Activated CD4-positive, alpha-beta T cell treated with anti-CD3 and anti-CD28 coated beads, Interleukin-2, Interleukin-4, amounts not matched to agents 100 ng/mL and 50 ng/mL, durations not matched to agents 16 hours and 8 hours (primary cell): ENCODE data around the gene RSRP1.

Experiments used
- DNase-seq: peaks from one replicate; pipeline ENCODE4 v3.0.0-alpha.2; 2020; ENCODE audit warnings: low spot score

RSRP1 gene

GRCh38 chr1:25217598-25218232, 29.5 kb downstream of the RSRP1 start:
- no peak for DNase-seq

GRCh38 chr1:25217015-25217414, 30.2 kb downstream of the RSRP1 start:
- DNase-seq, result no peak

GRCh38 chr1:25216123-25216522, 31.1 kb downstream of the RSRP1 start:
- no peak for DNase-seq

- no peak for DNase-seq
Measured at GRCh38 chr1:25212725-25213124, 34.5 kb downstream of the RSRP1 start.

- DNase-seq, result no peak
Measured at GRCh38 chr1:25210728-25211127, 36.5 kb downstream of the RSRP1 start.

- no peak for DNase-seq
Measured at GRCh38 chr1:25209516-25209915, 37.7 kb downstream of the RSRP1 start.

GRCh38 chr1:25208561-25209222, 38.6 kb downstream of the RSRP1 start:
- DNase-seq, result no peak

- no peak for DNase-seq
Measured at GRCh38 chr1:25208092-25208491, 39.2 kb downstream of the RSRP1 start.

- DNase-seq, result no peak
Measured at GRCh38 chr1:25206201-25206600, 41.1 kb downstream of the RSRP1 start.

- no peak for DNase-seq
Measured at GRCh38 chr1:25205786-25206185, 41.5 kb downstream of the RSRP1 start.

- peak; percentile 25 for DNase-seq
Measured at GRCh38 chr1:25204797-25205480, 42.3 kb downstream of the RSRP1 start.

GRCh38 chr1:25201006-25201405, 46.2 kb downstream of the RSRP1 start:
- no peak for DNase-seq

- DNase-seq, result no peak
Measured at GRCh38 chr1:25199819-25200620, 47.2 kb downstream of the RSRP1 start.

- DNase-seq, result no peak
Measured at GRCh38 chr1:25198663-25199252, 48.5 kb downstream of the RSRP1 start.

- no peak for DNase-seq
Measured at GRCh38 chr1:25197982-25198662, 49.1 kb downstream of the RSRP1 start.

- DNase-seq, result no peak
Measured at GRCh38 chr1:25197235-25197975, 49.8 kb downstream of the RSRP1 start.

- DNase-seq, result no peak
Measured at GRCh38 chr1:25196830-25197229, 50.4 kb downstream of the RSRP1 start.

- DNase-seq, result no peak
Measured at GRCh38 chr1:25195835-25196234, 51.4 kb downstream of the RSRP1 start.

- no peak for DNase-seq
Measured at GRCh38 chr1:25194572-25195020, 52.7 kb downstream of the RSRP1 start.

GRCh38 chr1:25194054-25194453, 53.2 kb downstream of the RSRP1 start:
- no peak for DNase-seq

GRCh38 chr1:25193229-25193628, 54.0 kb downstream of the RSRP1 start:
- DNase-seq, result no peak
